ENCODE results near the gene CTSE.

Gene CTSE

GRCh38 chr1:205971082-205971481 is 52.6 kb downstream of the CTSE start:
- H3K9me3 ChIP-seq (ENCODE audit: control insufficient read depth, insufficient read depth, low read length): no peaks in the 10 kb centered on the region
- WGBS (ENCODE audit: insufficient coverage, insufficient read length): no CpG with 5 or more reads among the region's 4 CpGs
- H3K4me3 ChIP-seq (ENCODE audit: low read length): no peak overlapping the region
- no peak overlapping the region for H3K27ac ChIP-seq (ENCODE audit: low read length)
- H3K27me3 ChIP-seq (ENCODE audit: control insufficient read depth, insufficient read depth, low read length): no peaks in the 10 kb centered on the region; the same call in 1 of the 2 replicates
- H3K36me3 ChIP-seq (ENCODE audit: control insufficient read depth, insufficient read depth, low read length): no peaks in the 10 kb centered on the region
- no peaks in the 10 kb centered on the region for H3K4me1 ChIP-seq (ENCODE audit: control insufficient read depth, insufficient read depth, low read length)
- no peak for DNase-seq (ENCODE audit: low read depth, low spot score)

GRCh38 chr1:205970486-205970885 is 53.2 kb downstream of the CTSE start:
- Histone ChIP-seq H3K9me3 (ENCODE audit: control insufficient read depth, insufficient read depth, low read length) (no peaks in the 10 kb centered on the region), H3K4me3 (ENCODE audit: low read length) (no peak overlapping the region), H3K4me1 (ENCODE audit: control insufficient read depth, insufficient read depth, low read length) (no peaks in the 10 kb centered on the region), H3K27me3 (ENCODE audit: control insufficient read depth, insufficient read depth, low read length) (no peaks in the 10 kb centered on the region; the same call in 1 of the 2 replicates), H3K27ac (ENCODE audit: low read length) (no peak overlapping the region), H3K36me3 (ENCODE audit: control insufficient read depth, insufficient read depth, low read length) (no peaks in the 10 kb centered on the region)
- no CpG with 5 or more reads among the region's 1 CpG for WGBS (ENCODE audit: insufficient coverage, insufficient read length)
- no peak for DNase-seq (ENCODE audit: low read depth, low spot score)

- Histone ChIP-seq H3K27ac (ENCODE audit: low read length) (no peak overlapping the region), H3K4me3 (ENCODE audit: low read length) (no peak overlapping the region), H3K9me3 (ENCODE audit: control insufficient read depth, insufficient read depth, low read length) (no peaks in the 10 kb centered on the region), H3K27me3 (ENCODE audit: control insufficient read depth, insufficient read depth, low read length) (no peaks in the 10 kb centered on the region; the same call in 1 of the 2 replicates), H3K4me1 (ENCODE audit: control insufficient read depth, insufficient read depth, low read length) (peaks cover 2% of the 10 kb centered on the region; the same call in 1 of the 2 replicates), H3K36me3 (ENCODE audit: control insufficient read depth, insufficient read depth, low read length) (no peaks in the 10 kb centered on the region)
- no CpG with 5 or more reads among the region's 8 CpGs for WGBS (ENCODE audit: insufficient coverage, insufficient read length)
- DNase-seq (ENCODE audit: low read depth, low spot score): no peak
These were observed 54.5 kb downstream of the CTSE start for GRCh38 chr1:205969229-205969628.

GRCh38 chr1:205967554-205968335 is 56.0 kb downstream of the CTSE start:
- Histone ChIP-seq H3K4me1 (ENCODE audit: control insufficient read depth, insufficient read depth, low read length) (peaks cover 2% of the 10 kb centered on the region; the same call in 1 of the 2 replicates), H3K27ac (ENCODE audit: low read length) (no peak overlapping the region), H3K9me3 (ENCODE audit: control insufficient read depth, insufficient read depth, low read length) (no peaks in the 10 kb centered on the region), H3K27me3 (ENCODE audit: control insufficient read depth, insufficient read depth, low read length) (no peaks in the 10 kb centered on the region; the same call in 1 of the 2 replicates), H3K4me3 (ENCODE audit: low read length) (no peak overlapping the region), H3K36me3 (ENCODE audit: control insufficient read depth, insufficient read depth, low read length) (no peaks in the 10 kb centered on the region)
- WGBS (ENCODE audit: insufficient coverage, insufficient read length): no CpG with 5 or more reads among the region's 10 CpGs
- no peak for DNase-seq (ENCODE audit: low read depth, low spot score)

GRCh38 chr1:205965036-205965884 is 58.4 kb downstream of the CTSE start:
- no peaks in the 10 kb centered on the region; the same call in 1 of the 2 replicates for H3K27me3 ChIP-seq (ENCODE audit: control insufficient read depth, insufficient read depth, low read length)
- H3K4me1 ChIP-seq (ENCODE audit: control insufficient read depth, insufficient read depth, low read length): peaks cover 2% of the 10 kb centered on the region; the same call in 1 of the 2 replicates
- no peak overlapping the region for H3K4me3 ChIP-seq (ENCODE audit: low read length)
- H3K9me3 ChIP-seq (ENCODE audit: control insufficient read depth, insufficient read depth, low read length): no peaks in the 10 kb centered on the region
- H3K36me3 ChIP-seq (ENCODE audit: control insufficient read depth, insufficient read depth, low read length): no peaks in the 10 kb centered on the region
- no CpG with 5 or more reads among the region's 13 CpGs for WGBS (ENCODE audit: insufficient coverage, insufficient read length)
- no peak overlapping the region for H3K27ac ChIP-seq (ENCODE audit: low read length)
- DNase-seq (ENCODE audit: low read depth, low spot score): no peak

- DNase-seq (ENCODE audit: low read depth, low spot score): no peak
- Histone ChIP-seq H3K4me1 (ENCODE audit: control insufficient read depth, insufficient read depth, low read length) (peaks cover 2% of the 10 kb centered on the region; the same call in 1 of the 2 replicates), H3K36me3 (ENCODE audit: control insufficient read depth, insufficient read depth, low read length) (no peaks in the 10 kb centered on the region), H3K4me3 (ENCODE audit: low read length) (no peak overlapping the region), H3K27me3 (ENCODE audit: control insufficient read depth, insufficient read depth, low read length) (no peaks in the 10 kb centered on the region; the same call in 1 of the 2 replicates), H3K9me3 (ENCODE audit: control insufficient read depth, insufficient read depth, low read length) (no peaks in the 10 kb centered on the region), H3K27ac (ENCODE audit: low read length) (no peak overlapping the region)
- no CpG with 5 or more reads among the region's 16 CpGs for WGBS (ENCODE audit: insufficient coverage, insufficient read length)
These were observed 60.1 kb downstream of the CTSE start for GRCh38 chr1:205963352-205964155.

- H3K27ac ChIP-seq (ENCODE audit: low read length): no peak overlapping the region
- no CpG with 5 or more reads among the region's 6 CpGs for WGBS (ENCODE audit: insufficient coverage, insufficient read length)
- H3K4me3 ChIP-seq (ENCODE audit: low read length): no peak overlapping the region
- H3K36me3 ChIP-seq (ENCODE audit: control insufficient read depth, insufficient read depth, low read length): no peaks in the 10 kb centered on the region
- no peak for DNase-seq (ENCODE audit: low read depth, low spot score)
- H3K9me3 ChIP-seq (ENCODE audit: control insufficient read depth, insufficient read depth, low read length): no peaks in the 10 kb centered on the region
- no peaks in the 10 kb centered on the region for H3K27me3 ChIP-seq (ENCODE audit: control insufficient read depth, insufficient read depth, low read length)
- peaks cover 2% of the 10 kb centered on the region; the same call in 1 of the 2 replicates for H3K4me1 ChIP-seq (ENCODE audit: control insufficient read depth, insufficient read depth, low read length)
These were observed 60.9 kb downstream of the CTSE start for GRCh38 chr1:205962821-205963221.

GRCh38 chr1:205961991-205962820 is 61.5 kb downstream of the CTSE start:
- no peak overlapping the region for H3K4me3 ChIP-seq (ENCODE audit: low read length)
- WGBS (ENCODE audit: insufficient coverage, insufficient read length): no CpG with 5 or more reads among the region's 9 CpGs

GRCh38 chr1:205961405-205961804 is 62.3 kb downstream of the CTSE start:
- Histone ChIP-seq H3K36me3 (ENCODE audit: control insufficient read depth, insufficient read depth, low read length) (no peaks in the 10 kb centered on the region), H3K27me3 (ENCODE audit: control insufficient read depth, insufficient read depth, low read length) (no peaks in the 10 kb centered on the region), H3K9me3 (ENCODE audit: control insufficient read depth, insufficient read depth, low read length) (no peaks in the 10 kb centered on the region), H3K4me1 (ENCODE audit: control insufficient read depth, insufficient read depth, low read length) (peaks cover 2% of the 10 kb centered on the region; the same call in 1 of the 2 replicates), H3K27ac (ENCODE audit: low read length) (no peak overlapping the region), H3K4me3 (ENCODE audit: low read length) (no peak overlapping the region)
- DNase-seq (ENCODE audit: low read depth, low spot score): no peak
- WGBS (ENCODE audit: insufficient coverage, insufficient read length): no CpG with 5 or more reads among the region's 2 CpGs

More at GRCh38 chr1:205961991-205962820, 61.5 kb downstream of the CTSE start:
- Histone ChIP-seq H3K9me3 (ENCODE audit: control insufficient read depth, insufficient read depth, low read length) (no peaks in the 10 kb centered on the region), H3K4me1 (ENCODE audit: control insufficient read depth, insufficient read depth, low read length) (peaks cover 2% of the 10 kb centered on the region; the same call in 1 of the 2 replicates), H3K36me3 (ENCODE audit: control insufficient read depth, insufficient read depth, low read length) (no peaks in the 10 kb centered on the region), H3K27me3 (ENCODE audit: control insufficient read depth, insufficient read depth, low read length) (no peaks in the 10 kb centered on the region), H3K27ac (ENCODE audit: low read length) (no peak overlapping the region)
- DNase-seq (ENCODE audit: low read depth, low spot score): no peak
